GM10847 (cell line): ENCODE results near the gene DYSF.

Experiments used
- POLR2A ChIP-seq: IDR thresholded peaks from 2 replicates; pipeline ENCODE4 v1.6.1; 2011; ENCODE audit not compliant: insufficient read length; ENCODE audit errors: extremely low read depth

Gene DYSF

GRCh38 chr2:71620116-71620515 is 166.8 kb downstream of the DYSF start:
- no peak for TF ChIP-seq POLR2A

GRCh38 chr2:71620851-71621251 is 167.5 kb downstream of the DYSF start:
- TF ChIP-seq POLR2A = no peak

DNA sequence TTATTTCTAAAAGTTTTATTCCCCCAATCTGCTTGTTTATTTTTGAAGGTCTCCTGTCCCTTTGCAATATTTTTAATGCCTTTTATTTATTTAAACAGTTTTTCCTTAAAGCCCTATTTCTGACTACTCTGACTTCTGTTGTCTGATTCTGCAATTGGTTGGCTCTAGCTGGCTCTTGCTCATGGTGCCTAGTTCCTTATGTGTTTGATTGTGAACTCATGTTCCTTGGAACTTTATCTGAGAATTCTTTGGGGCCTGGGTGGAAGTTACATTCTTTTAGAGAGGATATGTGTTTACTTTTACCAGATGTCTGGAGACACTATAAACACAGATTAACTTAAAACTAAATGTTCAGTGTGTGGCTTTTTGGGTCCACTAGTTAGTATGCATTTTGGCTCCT is 175.9 kb downstream of the DYSF start:
- no peak for TF ChIP-seq POLR2A

- no peak for TF ChIP-seq POLR2A
These were observed 176.6 kb downstream of the DYSF start for GRCh38 chr2:71629771-71630453.

GRCh38 chr2:71630454-71631328 is 177.3 kb downstream of the DYSF start:
- TF ChIP-seq POLR2A = no peak

DNA sequence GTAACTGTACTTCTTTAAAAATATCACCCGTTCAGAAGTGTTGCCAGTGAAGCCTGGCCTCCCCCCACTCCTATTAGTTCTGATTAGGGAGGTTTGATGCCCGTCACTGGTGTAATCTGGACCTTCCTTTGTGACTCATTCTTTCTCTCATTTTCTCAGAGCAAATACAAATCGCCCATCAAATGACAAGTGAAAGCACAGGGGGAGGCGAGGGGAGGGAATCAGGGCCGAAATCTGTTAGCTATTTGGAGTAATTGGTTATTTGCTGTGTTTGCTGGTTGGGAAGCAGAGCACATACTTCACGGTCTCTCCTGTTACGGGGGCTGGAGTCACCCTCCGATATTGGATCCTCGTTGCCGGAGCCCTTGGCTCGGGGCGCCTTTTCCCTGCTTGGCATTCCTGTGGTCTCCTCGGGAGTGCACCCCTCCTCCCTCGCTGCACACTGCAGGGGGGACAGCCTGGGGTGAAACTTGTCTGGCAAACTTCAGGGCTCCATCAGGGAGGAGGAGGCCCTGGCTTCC is 178.1 kb downstream of the DYSF start:
- no peak for TF ChIP-seq POLR2A

GRCh38 chr2:71633086-71633485 is 179.7 kb downstream of the DYSF start:
- no peak for TF ChIP-seq POLR2A

GRCh38 chr2:71634567-71634966 is 181.2 kb downstream of the DYSF start:
- TF ChIP-seq POLR2A = no peak

- no peak for TF ChIP-seq POLR2A
These were observed 182.4 kb downstream of the DYSF start for GRCh38 chr2:71635798-71636197.

DNA sequence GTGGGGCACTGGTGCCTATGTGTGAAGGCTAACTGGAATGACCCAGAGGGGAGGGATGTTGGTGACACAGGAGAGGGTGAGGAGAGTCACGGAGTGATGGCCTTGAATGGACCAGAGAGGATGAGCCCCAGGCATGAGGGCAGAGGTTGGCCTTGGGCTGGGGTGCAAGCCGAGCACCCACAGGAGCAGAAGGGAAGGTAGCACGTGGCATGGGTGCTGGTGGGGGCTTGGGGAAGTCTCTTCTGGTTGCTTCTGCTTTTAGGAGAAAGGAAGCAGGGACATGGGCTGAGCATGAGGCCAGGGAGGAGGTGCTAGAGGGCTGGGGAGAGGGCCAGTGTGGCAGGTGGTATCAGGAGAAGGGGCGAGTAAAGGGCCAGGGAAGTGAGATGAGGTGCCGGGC is 183.8 kb downstream of the DYSF start:
- TF ChIP-seq POLR2A = no peak

DNA sequence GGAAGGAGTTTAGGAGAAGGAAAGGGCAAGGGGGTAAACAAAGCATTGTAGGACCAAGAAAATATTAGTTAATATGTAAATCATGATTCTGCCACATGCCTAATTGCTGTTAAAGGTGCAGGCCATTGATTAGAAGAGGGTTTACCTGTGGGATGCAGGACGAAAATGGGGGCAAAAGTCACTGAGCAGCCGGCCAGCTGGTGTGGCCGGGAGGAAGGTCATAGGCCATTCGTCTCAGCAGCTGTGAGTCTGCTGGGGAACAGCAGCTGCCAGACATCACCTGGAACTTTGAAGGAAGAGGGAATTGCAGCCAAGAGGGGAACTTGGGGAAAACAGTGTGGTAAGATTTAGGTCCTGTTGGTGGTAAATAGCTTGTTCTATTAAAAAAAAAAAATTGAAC is 184.4 kb downstream of the DYSF start:
- no peak for TF ChIP-seq POLR2A

- TF ChIP-seq POLR2A = no peak
These were observed 186.4 kb downstream of the DYSF start for GRCh38 chr2:71639735-71640134.

DNA sequence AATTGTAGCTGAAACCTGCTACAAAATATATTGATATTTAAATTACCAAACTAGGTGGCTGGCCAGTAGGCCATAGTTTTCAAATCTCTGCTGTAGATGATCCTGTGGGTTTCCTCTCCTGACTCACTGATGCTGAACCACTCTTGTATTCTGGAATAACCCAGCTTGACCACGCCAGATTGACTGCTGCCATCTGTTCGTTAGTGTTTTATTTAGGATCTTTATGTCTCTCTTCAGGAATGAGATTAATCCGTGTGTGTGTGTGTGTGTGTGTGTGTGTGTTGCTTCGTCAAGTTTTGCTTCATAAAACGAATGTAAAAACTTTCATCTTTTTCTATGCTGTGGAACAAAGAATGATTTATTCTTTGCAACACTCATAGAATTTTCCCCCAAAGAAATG is 187.1 kb downstream of the DYSF start:
- no peak for TF ChIP-seq POLR2A

- no peak for TF ChIP-seq POLR2A
These were observed 190.5 kb downstream of the DYSF start for GRCh38 chr2:71643674-71644357.

- TF ChIP-seq POLR2A = no peak
These were observed 192.7 kb downstream of the DYSF start for GRCh38 chr2:71646028-71646427.

DNA sequence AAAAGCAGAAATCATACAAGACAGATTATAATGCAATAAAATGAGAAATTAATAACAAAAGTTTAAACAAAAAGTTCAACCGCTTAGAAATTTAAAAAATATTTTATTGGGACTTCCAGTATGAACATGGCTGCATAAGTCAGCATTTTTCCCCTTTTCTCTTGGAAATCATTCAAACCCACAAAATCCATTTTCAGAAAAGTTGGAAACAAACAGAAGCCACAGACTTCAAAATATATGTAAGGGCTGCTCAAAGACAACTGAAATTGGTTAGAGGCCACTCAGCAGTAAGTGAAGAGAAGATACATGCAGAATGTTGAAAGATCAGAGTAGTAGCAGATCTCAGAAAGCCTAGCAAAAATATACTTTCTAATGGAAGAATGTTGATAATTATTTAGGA is 194.0 kb downstream of the DYSF start:
- TF ChIP-seq POLR2A = no peak

- TF ChIP-seq POLR2A = no peak
These were observed 202.1 kb downstream of the DYSF start for GRCh38 chr2:71655498-71655897.
